ENCODE results near the gene CTCF. TPM values are rescaled to one million over a fixed set of nuclear protein-coding genes. Genes with fewer than 3 reads are reported as not detected.
A peak's percentile ranks its signal among the peaks of the same experiment; 100 is the strongest.

CTCF gene
- total RNA-seq, 2 donors from 2014 or later = 24.5 to 31.6 TPM

DNA sequence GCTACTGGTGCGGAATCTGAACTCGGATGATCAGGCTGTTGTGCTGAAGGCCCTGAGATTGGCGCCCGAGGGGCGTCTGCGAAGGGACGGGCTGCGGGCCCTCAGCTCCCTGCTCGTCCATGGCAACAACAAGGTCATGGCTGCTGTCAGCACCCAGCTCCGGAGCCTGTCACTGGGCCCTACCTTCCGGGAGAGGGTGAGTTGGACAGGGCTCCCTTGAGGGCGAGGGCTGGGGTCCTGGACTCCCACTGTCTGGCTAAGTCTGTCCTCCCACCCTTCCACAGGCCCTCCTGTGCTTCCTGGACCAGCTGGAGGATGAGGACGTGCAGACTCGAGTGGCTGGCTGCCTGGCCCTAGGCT is 16.7 kb upstream of the CTCF start:
- TF ChIP-seq, protein P1, sequence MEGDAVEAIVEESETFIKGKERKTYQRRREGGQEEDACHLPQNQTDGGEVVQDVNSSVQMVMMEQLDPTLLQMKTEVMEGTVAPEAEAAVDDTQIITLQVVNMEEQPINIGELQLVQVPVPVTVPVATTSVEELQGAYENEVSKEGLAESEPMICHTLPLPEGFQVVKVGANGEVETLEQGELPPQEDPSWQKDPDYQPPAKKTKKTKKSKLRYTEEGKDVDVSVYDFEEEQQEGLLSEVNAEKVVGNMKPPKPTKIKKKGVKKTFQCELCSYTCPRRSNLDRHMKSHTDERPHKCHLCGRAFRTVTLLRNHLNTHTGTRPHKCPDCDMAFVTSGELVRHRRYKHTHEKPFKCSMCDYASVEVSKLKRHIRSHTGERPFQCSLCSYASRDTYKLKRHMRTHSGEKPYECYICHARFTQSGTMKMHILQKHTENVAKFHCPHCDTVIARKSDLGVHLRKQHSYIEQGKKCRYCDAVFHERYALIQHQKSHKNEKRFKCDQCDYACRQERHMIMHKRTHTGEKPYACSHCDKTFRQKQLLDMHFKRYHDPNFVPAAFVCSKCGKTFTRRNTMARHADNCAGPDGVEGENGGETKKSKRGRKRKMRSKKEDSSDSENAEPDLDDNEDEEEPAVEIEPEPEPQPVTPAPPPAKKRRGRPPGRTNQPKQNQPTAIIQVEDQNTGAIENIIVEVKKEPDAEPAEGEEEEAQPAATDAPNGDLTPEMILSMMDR (IDR thresholded peaks at IDR 0.05) = no peak
- no peaks in the 10 kb centered on the region for H3K9me3 ChIP-seq
- H3K4me3 ChIP-seq = no peak overlapping the region
- peaks cover 0 to 63% of the 10 kb centered on the region in 2 donors for H3K4me1 ChIP-seq
- peaks cover 78% of the 10 kb centered on the region for H3K36me3 ChIP-seq
- no peaks in the 10 kb centered on the region for H3K27me3 ChIP-seq
- no peak for DNase-seq (ENCODE audit: low spot score)
- H3K27ac ChIP-seq = no peak overlapping the region

DNA sequence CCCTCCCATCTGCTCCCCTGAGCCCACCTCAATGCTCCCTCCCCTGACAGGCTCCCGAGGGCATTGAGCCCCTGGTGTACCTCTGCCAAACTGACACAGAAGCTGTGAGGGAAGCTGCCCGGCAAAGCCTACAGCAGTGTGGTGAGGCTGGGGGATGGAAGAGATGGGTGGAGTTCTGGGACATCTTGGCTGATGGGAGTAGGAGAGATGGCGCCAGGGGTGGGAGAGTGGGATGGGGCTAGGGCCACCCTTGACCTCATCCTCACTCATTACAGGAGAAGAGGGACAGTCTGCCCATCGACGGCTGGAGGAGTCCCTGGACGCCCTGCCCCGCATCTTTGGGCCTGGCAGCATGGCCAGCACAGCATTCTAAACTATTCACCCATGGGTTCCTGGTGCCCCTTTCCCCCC is 16.2 kb upstream of the CTCF start:
- Histone ChIP-seq H3K9me3 (no peaks in the 10 kb centered on the region), H3K4me3 (no peak overlapping the region), H3K27me3 (no peaks in the 10 kb centered on the region), H3K4me1 (peaks cover 0 to 59% of the 10 kb centered on the region in 2 donors), H3K36me3 (peaks cover 74% of the 10 kb centered on the region), H3K27ac (no peak overlapping the region)
- DNase-seq (ENCODE audit: low spot score) = no peak
- TF ChIP-seq, protein P1 (IDR thresholded peaks at IDR 0.05) = no peak

DNA sequence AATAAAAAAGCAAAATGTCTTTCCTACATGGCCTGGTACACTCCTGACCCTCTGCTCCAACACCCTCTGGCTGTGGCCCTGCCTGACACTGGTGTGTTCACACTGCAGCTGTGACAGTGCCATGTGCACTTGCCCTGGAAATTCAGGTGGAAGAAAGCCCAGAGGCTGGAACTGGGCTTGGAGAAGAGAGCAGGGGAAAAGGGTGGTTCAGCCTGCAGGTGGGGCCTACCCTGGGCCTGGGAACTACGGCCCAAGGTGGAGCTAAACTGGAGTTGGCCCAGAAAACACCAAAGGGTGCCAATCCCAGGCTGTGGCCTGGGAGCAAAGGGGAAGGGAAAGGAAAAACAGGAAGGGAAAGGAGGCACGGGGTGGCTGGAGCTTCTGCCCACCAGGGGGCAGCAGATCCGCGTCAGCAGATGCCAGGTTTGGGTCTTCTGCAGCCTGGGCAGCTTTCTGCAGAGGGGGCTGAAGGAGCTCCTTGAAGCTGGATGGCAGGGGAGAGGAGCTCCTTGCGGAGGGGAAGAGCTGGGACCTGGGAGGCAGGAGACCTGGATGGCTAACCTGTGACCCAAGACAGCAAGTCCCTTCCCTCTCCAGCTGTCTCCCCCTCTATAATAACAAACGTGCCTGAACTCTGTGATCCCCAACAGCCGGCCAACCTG is 15.4 kb upstream of the CTCF start:
- Histone ChIP-seq H3K27me3 (no peaks in the 10 kb centered on the region), H3K9me3 (no peaks in the 10 kb centered on the region), H3K4me1 (peaks cover 0 to 51% of the 10 kb centered on the region in 2 donors), H3K36me3 (peaks cover 66% of the 10 kb centered on the region), H3K4me3 (no peak overlapping the region), H3K27ac (peak overlapping the region; percentile 19 to 39)
- DNase-seq (ENCODE audit: low spot score) = no peak
- TF ChIP-seq, protein P1 (IDR thresholded peaks at IDR 0.05) = peak; percentile 92 to 96

GRCh38 chr16:67547423-67548264 is 14.7 kb upstream of the CTCF start:
- Histone ChIP-seq H3K36me3 (peaks cover 58% of the 10 kb centered on the region), H3K27ac (peak overlapping the region; percentile 19 to 39), H3K4me1 (peaks cover 0 to 50% of the 10 kb centered on the region in 2 donors), H3K4me3 (no peak overlapping the region), H3K9me3 (no peaks in the 10 kb centered on the region), H3K27me3 (no peaks in the 10 kb centered on the region)
- TF ChIP-seq, protein P1 (IDR thresholded peaks at IDR 0.05) = no peak
- no peak for DNase-seq (ENCODE audit: low spot score)

DNA sequence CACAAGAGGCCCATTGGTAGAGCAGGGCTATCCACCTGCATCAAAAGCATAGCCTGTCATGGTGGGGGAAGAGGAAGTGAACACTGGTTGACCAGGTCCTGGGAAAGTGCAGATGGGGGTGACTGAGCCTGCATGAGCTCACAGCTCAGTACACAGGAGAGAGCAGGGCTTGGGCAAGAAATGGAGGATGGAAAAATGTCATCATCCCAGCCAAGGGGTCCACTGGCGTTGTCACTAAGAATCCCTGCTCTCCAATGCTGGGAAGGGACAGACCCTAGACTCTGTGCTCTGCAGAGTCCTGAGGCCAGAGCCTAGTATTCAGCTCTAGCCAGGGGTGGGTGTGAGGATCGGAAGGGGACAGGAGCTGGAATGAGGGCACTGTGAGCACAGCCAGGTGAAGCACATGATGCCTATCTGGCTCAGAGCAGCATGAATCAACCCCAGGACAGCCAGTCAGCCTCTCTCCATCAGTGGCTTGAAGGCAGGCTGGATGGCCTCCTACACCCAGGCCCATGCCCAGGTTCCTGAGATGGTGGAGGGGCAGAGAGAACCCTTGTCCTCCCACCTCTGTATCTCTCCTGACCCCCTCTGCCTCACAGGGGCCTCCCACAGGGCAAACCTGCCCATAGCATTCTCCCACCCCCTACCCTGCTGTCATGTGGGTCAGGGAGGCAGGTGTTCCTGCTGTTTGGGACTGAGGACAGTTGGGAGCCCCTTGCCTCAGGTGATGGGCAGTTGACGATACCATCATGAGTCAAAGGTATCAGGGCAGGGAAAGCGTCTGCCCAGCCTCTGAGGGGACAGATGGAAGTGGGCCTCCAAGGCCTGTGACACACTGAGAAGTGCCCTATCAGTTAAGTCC is 13.8 kb upstream of the CTCF start:
- Histone ChIP-seq H3K4me1 (peaks cover 0 to 54% of the 10 kb centered on the region in 2 donors), H3K36me3 (peaks cover 50% of the 10 kb centered on the region), H3K4me3 (no peak overlapping the region), H3K9me3 (no peaks in the 10 kb centered on the region), H3K27me3 (no peaks in the 10 kb centered on the region), H3K27ac (peak overlapping the region in 1 of 2 donors; percentile 3)
- no peak for DNase-seq (ENCODE audit: low spot score)
- TF ChIP-seq, protein P1 (IDR thresholded peaks at IDR 0.05) = no peak

Measured in right atrium auricular region (tissue), 2 donors.